Left forelimb (tissue), 1 donor: ENCODE data around the gene FHOD1.

Experiments used
- DNase-seq: peaks from one replicate; pipeline ENCODE4 v3.0.0-alpha.2; 2018; ENCODE audit warnings: low spot score

The FHOD1 gene

DNA sequence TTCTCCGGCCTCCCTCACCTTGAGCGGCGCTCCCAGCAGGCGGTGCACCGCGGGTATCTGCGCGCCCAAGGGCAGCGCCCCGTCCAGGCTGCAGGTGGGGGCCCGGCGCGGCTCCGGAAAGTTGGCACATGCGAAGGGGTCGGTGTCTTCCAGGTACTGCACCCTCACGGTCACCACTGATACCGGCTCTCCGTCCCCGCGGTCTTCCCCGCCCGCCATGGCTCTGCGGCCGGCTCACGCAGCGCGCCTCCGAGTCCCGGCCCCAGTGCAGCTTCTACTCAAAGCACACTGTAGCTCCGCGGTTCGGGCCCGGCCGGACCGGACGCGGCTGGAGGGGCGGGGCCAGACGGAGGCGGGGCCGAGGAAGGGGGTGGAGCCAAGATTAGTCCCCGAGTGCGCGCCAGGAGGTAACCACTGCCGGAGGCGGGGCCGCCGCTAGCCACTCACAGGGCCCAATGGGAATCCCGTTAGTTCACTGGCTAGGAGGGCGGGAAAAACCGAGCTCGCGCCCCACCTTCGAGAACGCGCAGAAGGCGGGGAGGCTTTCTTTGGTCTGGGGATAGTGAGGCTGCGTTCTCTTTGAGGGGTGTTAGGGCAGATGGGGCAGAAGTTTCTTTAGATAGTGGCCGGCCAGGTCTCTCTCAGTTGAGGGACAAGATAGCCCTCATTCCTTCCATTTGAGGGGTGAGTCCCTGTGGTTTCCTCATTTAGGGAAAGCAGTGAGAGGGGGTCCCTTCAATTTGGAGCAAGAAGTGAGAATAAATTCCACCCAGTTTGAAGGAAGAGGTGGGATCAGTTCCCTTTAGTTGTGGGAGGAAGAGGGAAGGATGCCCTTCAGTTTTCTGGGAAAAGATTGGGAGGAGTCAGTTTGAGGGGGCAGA, at the start of gene FHOD1:
FHOD1 (minus strand) TSS at position 290 of the 881 bp plus-strand sequence; CDS start at position 219, 71 bp downstream.
- DNase-seq, result peak; percentile 96

DNA sequence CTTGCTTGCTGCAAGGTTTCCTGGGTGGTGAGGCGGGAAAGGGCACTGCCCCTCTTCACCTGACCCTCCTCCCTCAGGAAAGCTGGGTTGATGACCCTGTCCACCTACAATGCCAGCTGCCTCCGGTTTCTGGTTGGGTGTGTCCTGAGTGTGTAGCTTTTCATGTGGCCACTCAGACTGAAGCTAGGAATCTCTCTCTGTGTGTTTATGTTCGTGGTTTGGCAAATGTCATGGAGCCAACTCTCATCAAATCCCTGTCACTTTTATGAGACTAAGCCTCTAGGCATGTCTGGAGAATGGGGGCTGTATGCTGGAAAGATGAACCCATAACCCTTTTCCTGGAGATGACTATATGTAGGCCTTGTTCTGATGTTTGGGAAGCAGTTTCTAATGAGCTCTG, 49.1 kb upstream of the FHOD1 start:
- DNase-seq, result no peak

DNA sequence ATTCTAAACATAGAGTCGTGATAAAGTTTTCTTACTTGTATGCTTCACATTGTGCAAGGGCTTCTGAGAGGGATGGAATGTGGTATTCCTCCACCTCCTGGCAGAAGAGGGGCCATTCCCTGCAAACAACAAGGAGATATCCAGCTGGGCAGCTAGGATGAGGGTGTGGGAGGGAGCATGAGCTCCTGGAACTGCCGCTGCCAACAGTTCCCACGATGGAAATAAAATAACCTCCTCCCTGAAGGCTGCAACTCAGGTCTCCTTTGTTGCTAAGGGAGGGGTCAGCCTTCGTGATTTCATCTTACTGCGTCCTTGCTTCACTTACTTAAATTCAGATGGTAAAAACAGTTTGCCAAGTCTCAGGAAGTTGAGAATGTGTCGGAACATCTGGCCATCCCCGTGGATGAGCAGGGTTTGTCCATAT, 47.7 kb upstream of the FHOD1 start:
- DNase-seq, result no peak

DNA sequence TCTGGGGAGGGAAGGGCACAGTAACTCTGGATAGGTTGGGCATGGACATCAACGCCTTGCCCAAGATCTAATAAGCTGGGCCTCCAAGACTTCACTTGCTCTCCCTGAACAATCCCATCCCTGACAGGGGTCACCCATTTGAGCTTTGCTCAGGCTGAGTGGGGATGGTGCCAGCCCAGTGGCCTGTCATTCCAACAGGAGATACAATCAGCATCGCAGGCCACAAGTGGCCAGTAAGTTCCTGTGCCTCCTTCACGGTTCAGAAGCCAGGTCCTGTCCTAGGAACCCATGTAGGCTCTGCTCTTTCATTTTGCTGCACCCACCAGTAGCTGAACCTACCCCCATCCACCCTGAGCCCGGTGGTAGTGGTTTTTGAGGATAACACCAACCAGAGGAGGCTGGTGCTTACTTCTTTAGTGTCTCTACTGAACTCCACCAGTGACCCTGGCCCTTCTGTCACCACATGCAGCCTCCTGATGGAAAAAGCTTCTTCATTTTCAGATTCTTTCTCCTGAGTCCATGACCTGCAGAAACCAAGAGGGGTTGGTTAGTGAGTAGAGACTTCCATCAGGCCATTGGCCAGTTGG, 47.0 kb upstream of the FHOD1 start:
- DNase-seq, result no peak

DNA sequence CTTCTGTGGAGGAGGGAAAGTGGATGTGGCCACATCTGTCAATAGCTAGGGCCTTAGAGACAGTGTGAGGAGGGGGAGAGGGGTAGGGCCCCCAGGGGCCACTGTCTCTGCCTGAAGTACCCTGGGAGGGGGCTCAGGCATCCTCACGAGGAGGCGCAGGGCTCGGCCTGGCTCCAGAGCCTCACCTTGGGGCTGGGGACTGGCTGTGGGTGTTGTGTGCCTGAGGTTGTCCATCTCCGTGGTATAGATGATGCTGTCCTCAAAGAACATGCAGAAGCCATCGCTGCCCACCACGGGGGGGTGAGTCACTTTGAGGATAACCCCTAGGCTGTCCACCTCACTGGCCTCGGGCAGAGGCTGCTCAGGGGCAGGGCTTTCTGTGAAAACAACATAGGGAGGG, 44.2 kb upstream of the FHOD1 start:
- DNase-seq, result no peak

DNA sequence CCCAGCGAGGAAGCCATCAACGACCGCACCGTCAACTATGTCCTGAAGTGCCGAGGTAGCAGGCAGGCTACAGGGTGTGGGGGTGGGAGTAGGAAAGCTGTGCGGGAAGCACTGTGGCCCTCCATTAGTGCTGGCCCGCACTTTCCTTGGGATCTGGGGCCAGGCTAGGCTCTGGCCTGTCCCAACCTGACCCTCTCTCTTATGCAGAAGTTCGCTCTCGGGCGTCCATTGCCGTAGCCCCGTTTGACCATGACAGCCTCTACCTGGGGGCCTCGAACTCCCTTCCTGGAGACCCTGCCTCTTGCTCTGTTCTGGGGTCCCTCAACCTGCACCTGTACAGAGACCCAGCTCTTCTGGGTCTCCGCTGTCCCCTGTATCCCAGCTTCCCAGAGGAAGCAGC, 40.7 kb upstream of the FHOD1 start:
- no peak for DNase-seq

DNA sequence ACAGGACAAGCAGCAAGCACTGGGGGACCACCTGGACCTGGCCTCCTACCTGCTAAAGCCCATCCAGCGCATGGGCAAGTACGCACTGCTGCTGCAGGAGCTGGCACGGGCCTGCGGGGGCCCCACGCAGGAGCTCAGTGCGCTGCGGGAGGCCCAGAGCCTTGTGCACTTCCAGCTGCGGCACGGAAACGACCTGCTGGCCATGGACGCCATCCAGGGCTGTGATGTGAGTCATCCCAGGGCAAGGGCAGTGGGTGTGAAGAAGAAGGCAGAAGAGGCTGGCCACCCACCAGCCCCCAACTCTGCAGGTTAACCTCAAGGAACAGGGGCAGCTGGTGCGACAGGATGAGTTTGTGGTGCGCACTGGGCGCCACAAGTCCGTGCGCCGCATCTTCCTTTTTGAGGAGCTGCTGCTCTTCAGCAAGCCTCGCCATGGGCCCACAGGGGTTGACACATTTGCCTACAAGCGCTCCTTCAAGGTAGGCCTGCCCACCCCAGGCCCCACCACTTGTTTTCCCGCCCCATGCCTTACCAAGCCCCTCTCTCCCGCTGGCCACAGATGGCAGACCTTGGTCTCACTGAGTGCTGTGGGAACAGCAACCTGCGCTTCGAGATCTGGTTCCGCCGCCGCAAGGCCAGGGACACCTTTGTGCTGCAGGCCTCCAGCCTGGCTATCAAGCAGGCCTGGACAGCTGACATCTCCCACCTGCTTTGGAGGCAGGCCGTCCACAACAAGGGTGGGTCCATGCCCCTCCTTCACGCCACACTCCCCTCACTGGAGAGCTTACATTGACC, 39.4 kb upstream of the FHOD1 start:
- DNase-seq, result no peak

DNA sequence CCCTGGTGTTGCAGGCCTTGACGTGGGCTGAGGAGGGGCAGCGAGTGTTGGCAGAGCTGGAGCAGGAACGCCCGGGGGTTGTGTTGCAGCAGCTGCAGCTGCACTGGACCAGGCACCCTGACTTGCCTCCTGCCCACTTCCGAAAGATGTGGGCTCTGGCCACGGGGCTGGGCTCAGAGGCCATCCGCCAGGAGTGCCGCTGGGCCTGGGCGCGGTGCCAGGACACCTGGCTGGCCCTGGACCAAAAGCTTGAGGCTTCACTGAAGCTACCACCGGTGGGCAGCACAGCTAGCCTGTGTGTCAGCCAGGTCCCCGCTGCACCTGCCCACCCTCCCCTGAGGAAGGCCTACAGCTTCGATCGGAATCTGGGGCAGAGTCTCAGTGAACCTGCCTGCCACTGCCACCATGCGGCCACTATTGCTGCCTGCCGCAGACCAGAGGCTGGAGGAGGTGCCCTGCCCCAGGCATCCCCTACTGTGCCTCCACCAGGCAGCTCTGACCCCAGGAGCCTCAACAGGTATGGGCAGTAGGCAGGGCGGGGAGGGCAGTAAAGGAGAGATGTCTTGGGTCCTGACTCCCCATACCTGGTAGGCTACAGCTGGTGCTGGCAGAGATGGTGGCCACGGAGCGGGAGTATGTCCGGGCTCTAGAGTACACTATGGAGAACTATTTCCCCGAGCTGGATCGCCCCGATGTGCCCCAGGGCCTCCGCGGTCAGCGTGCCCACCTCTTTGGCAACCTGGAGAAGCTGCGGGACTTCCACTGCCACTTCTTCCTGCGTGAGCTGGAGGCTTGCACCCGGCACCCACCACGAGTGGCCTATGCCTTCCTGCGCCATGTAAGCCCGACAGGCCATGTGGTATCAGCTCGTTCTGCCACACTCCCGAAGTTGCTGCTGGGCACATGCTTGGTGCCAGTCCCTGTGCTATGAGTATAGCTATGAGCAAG, 37.7 kb upstream of the FHOD1 start:
- no peak for DNase-seq

DNA sequence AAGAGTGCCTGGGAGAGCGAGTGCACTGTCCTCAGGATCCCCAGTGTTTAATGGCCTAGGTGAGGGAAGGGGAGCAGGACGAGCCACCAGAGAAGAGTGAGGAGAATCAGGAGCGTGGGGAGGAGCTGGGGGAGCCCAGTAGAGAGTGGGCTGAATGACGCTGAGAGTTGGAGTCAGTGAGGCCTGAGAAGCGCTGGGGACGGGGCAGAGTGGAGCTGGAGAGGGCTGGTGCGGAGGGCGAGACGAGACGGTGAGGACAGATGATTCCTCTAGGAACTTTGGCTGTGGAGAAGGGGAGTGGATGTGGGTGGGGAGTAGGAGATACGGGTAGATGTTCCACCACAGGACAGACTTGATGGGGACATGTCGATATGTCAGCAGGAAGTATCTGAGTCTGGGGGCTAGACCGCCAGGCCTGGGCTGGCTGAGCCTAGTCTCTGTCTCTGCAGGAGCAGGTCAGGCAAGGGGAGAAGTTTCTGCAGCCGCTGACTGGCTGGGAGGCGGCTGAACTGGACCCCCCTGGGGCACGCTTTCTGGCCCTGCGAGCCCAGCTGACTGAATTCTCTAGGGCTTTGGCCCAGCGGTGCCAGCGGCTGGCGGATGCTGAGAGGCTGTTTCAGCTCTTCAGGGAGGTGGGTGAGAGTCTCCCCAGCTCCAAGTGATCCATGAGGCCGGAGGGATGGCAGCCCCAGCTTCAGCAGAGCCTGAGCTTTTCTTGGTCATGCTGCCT, 36.7 kb upstream of the FHOD1 start:
- no peak for DNase-seq

DNA sequence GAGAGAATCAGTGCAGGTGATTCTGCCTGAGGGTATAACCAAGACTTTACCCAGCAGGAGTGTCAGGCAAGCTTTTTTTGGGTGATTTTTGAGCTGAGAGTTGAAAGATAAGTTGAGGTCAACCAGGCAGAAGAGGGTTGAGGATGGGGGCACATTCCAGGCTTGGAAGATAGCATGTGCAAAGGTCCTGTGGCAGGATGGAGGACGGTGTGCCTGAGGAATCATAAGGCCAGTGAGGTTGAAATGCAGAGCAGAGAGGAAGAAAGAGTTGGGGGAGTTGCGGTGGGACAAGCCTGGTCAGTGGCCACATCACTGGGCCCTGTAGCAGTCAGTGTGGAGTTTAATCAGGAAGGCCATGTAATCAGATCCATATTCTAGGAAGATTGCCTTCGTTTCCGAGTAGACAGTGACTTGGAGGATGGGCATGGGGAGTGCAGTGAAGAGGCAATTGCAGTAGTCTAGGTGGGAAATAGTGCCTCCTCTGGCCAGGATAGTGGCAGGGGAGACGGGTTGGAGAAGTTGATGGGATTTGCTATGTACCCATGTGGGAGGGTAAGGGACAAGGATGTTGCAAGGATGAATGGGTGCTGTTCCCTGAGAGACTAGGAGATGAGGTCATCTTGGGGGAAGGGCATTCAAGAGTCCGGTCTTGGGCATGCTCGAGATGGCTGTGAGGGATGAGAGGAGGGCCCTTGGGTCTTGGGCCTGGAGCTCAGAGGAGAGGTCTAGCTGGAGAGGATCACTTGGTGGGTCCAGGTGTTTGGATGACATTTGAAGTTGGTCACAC, 36.0 kb upstream of the FHOD1 start:
- DNase-seq, result no peak

DNA sequence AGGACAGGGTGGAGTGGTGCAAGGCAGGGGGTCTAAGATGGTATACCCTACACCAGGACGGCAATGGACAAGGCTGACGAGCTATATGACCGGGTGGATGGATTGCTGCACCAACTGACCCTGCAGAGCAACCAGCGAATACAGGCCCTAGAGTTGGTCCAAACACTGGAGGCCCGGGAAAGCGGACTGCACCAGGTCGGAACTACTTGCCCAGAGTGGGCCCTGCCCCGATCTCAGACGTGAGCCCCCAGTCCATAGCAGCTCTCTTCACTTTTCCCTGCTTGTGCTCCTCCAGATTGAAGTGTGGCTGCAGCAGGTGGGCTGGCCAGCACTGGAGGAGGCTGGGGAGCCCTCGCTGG, 35.1 kb upstream of the FHOD1 start:
- no peak for DNase-seq

DNA sequence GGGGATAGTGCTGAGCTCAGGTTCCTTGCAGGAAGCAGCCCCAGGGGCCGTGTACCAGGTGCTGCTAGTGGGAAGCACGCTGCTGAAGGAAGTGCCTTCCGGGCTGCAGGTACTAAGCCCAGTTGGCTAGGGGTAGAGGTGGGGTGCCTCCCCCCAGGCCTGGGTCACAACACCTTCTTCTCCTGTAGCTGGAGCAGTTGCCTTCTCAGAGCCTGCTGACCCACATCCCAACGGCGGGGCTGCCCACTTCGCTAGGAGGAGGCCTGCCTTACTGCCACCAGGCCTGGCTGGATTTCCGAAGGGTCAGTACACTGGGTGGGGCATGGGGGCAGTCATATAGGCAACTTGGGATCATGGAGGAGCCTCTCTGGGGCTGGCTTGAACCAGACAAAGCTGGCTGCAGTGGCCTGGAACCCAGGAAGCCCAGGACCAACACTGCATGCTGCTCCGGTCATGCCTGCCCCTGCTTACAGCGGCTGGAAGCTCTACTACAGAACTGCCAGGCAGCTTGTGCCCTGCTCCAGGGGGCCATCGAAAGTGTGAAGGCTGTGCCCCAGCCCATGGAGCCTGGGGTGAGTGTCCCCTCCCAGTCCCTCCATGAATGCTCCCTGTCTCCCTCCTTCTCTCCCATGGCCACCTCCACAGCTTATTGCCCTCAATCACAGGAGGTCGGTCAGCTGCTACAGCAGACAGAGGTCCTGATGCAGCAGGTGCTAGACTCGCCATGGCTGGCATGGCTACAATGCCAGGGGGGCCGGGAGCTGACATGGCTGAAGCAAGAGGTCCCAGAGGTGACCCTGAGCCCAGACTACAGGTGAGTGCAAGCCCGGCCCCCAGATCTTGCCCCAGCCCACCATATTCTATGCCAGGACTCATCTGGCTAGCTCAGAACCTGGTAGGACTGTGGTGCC, 34.5 kb upstream of the FHOD1 start:
- no peak for DNase-seq

DNA sequence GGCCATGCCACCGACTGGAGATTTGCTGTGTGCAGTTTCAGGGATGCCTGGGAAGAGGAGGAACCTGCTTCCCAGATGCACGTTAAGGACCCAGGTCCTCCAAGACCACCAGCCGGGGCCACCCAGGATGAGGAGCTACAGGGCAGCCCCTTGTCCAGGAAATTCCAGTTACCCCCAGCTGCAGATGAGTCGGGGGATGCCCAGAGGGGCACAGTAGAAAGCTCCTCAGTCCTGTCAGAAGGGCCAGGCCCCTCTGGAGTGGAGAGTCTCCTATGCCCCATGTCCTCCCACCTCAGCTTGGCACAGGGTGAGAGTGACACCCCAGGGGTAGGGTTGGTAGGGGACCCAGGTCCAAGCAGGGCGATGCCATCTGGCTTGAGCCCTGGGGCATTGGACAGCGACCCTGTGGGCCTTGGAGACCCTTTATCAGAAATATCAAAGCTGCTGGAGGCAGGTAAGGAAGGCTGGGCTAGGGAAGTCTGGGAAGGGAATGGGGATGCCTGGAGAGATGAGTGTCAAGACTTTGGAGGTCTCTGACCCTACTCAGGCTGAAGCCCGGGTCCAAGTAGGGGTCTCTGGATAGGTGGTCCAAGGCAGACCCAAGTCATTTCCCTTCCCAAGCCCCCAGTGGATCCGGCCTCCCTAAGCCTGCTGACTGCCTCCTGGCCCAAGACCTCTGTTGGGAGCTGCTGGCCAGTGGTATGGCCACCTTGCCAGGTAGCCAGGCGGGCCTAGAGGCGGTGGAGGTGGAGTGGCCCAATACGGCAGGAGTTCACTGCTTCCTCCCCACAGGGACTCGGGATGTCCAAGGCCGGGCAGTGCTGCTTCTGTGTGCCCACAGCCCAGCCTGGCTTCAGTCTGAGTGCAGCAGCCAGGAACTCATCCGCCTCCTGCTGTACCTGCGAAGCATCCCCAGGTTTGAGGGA, 33.1 kb upstream of the FHOD1 start:
- no peak for DNase-seq

DNA sequence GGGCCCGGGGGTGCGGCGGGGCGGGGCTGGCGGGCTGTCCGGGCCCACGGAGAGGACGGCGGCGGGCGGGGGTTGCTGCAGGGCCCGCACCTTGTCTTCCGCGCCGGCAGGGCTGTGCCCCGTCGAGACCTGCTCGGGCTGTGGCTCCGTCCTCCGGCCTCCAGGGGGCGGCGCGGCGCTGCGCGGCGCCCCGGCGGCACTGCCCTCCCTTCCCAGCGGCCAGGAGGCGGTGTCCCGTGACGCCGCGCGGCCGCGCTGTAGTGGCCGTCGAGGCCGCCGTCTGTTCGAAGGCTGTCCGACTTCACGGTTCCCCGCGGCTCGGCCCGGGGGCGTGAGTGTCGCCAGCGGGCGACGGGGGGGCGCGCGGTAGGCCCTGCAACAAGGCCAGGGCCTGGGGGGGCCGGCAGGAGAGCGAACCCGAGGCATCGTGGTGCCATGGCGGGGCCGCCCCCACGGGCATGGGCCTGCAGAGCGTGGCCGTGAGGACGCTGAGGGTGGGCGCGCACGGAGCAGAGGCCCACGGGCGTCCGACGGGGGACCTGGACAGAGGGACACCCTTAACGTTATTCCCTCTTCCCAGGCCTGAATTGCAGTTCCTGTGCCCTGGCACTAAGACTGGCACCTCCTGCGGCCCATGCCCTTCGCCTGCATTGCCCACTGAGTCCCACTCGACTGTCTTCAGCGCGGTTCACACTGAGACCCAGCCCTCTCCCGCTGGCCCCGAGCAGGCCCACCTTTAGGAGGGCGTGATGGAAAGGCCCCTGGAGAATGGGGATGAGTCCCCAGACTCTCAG, 32.2 kb upstream of the FHOD1 start, which contains the start of gene PLEKHG4:
PLEKHG4 (plus strand) TSS at position 237 of the 794 bp plus-strand sequence; CDS start at position 750, 513 bp downstream.
- peak; percentile 86 for DNase-seq

DNA sequence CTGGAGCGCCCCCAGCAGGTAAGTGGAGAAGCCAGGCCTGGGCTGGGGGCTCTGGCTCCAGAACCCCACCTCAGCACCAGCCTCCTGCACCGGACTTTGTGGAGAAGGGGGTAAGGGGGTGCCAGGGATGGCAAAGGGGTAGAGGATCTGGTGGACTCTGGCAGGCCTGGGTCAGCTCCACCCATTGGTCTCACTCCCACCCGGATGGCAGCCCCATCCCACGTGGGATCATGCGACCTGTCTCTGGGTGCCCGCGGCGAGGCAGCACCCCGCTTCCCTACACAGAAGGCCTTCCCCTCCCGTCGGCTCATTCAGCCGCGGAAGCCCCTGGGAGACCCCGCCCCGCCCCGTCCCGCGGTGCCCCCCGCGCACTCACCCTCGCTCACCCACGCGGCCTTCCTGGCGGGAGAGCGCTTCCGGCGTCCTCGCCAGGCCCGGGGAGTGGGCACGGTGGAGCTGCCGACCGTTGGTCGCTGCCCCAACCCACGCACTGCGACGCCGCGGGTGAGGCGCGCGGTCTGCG, 31.6 kb upstream of the FHOD1 start:
- DNase-seq, result no peak

DNA sequence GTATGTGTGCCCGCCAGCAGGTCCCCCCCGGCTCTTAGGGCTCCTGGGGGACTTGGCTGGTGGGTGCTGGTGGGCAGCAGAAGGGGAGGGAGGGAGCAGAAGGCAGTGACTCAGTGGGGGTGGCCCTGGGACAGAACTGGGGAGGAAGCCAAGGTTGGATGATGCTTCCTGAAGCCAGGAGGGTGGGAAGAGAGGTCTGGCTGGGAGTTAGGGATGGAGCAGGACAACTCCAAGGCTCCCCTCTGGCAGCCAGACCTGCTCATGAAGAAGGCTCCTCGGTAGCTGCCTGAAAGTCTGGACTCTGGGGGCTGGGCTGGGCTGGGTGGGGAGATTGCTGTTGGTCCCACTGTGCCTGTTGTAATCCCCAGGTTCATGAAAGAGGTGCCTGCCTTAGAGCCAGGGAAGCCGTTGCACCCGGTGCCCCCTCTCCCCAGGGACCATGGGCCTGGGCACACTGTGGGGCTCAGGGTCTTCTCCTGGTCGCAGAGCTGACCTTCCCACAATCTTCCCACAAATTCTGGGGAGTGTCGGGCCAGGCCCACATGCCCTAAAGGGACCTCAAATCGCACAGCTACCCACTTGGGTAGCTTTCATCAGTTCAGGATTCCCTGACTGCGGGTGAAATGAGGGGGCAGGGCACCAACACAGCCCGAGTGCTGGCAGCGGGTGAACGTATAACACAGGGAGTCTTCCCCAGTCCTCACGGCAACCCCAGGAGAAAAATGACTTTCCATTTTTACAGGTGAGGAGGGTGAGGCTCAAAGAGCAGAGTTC, 30.9 kb upstream of the FHOD1 start:
- no peak for DNase-seq
